WTC11 (cell line): ENCODE results near the gene HYOU1. TPM values are rescaled to one million over a fixed set of nuclear protein-coding genes. Genes with fewer than 3 reads are reported as not detected.

Experiments used
- ATAC-seq: fragments of 200-7000 bp; cut with Tn5 transposase; 2 replicates; pipeline ENCODE4 v1.10.0; 2021; ENCODE audit warnings: mild to moderate bottlenecking, moderate library complexity
- CTCF ChIA-PET: fragments of 300-600 bp; sonication (Branson Sonifier 250); formaldehyde crosslinking; loops from one replicate; lab custom pipeline; 2021; ENCODE audit warnings: antibody characterized with exemption; lab: Charles Lee
- POLR2A ChIA-PET: fragments of 350-600 bp; sonication (Branson Sonifier 250); formaldehyde crosslinking; loops from one replicate; lab custom pipeline; 2021; ENCODE audit warnings: antibody characterized with exemption; lab: Charles Lee
- DNase-seq: peaks from one replicate; pipeline ENCODE4 v3.0.0; 2021; ENCODE audit warnings: low spot score
- H3K27ac Mint-ChIP-seq: 2 replicates; pipeline ENCODE4 v1.8.0; 2021; ENCODE audit warnings: mixed read lengths
- H3K27me3 Mint-ChIP-seq: 2 replicates; pipeline ENCODE4 v1.8.0; 2021; ENCODE audit warnings: low read depth, mild to moderate bottlenecking, moderate library complexity, mixed read lengths
- H3K36me3 Mint-ChIP-seq: 2 replicates; pipeline ENCODE4 v1.8.0; 2021; ENCODE audit warnings: mixed read lengths
- H3K4me1 Mint-ChIP-seq: 2 replicates; pipeline ENCODE4 v1.8.0; 2022; ENCODE audit warnings: mixed read lengths
- H3K4me3 Mint-ChIP-seq: 2 replicates; pipeline ENCODE4 v1.8.0; 2021; ENCODE audit warnings: mild to moderate bottlenecking, moderate library complexity, mixed read lengths
- H3K9me3 Mint-ChIP-seq: 2 replicates; pipeline ENCODE4 v1.8.0; 2021; ENCODE audit warnings: mixed read lengths
- ATF1 ChIP-seq: sonication (generic); formaldehyde crosslinking; IDR thresholded peaks from 2 replicates; pipeline ENCODE4 v1.8.1; 2023; ENCODE audit warnings: mild to moderate bottlenecking, moderate library complexity, missing genetic modification reagents
- CREM ChIP-seq: sonication (generic); formaldehyde crosslinking; IDR thresholded peaks from 2 replicates; pipeline ENCODE4 v1.8.1; 2022; ENCODE audit warnings: mild to moderate bottlenecking, missing genetic modification reagents, moderate library complexity
- FOXK1 ChIP-seq: sonication (generic); formaldehyde crosslinking; IDR thresholded peaks from 2 replicates; pipeline ENCODE4 v1.8.0; 2022; ENCODE audit warnings: mild to moderate bottlenecking, moderate library complexity, missing genetic modification reagents
- GABPB1 ChIP-seq: sonication (generic); formaldehyde crosslinking; IDR thresholded peaks from 2 replicates; pipeline ENCODE4 v1.8.1; 2023; ENCODE audit warnings: mild to moderate bottlenecking, missing genetic modification reagents
- MXD4 ChIP-seq: fragments of 250-450 bp; sonication (Bioruptor Pico); IDR thresholded peaks from 2 replicates; pipeline ENCODE4 v1.8.0; 2021; ENCODE audit warnings: mild to moderate bottlenecking, moderate library complexity, borderline replicate concordance
- MYBL2 ChIP-seq: sonication (generic); formaldehyde crosslinking; IDR thresholded peaks from 2 replicates; pipeline ENCODE4 v1.8.1; 2023; ENCODE audit warnings: mild to moderate bottlenecking, moderate library complexity, missing genetic modification reagents
- NFATC4 ChIP-seq: fragments of 250-450 bp; sonication (Bioruptor Pico); IDR thresholded peaks from 2 replicates; pipeline ENCODE4 v1.9.0; 2021; ENCODE audit warnings: mild to moderate bottlenecking
- NR2C2 ChIP-seq: sonication (generic); formaldehyde crosslinking; IDR thresholded peaks from 2 replicates; pipeline ENCODE4 v1.8.0; 2022; ENCODE audit warnings: mild to moderate bottlenecking, missing genetic modification reagents
- PRRX2 ChIP-seq: fragments of 250-450 bp; sonication (Bioruptor Pico); IDR thresholded peaks from 2 replicates; pipeline ENCODE4 v1.8.0; 2021; ENCODE audit warnings: mild to moderate bottlenecking
- RORB ChIP-seq: fragments of 250-450 bp; sonication (Bioruptor Pico); IDR thresholded peaks from 2 replicates; pipeline ENCODE4 v1.9.0; 2021; ENCODE audit warnings: mild to moderate bottlenecking
- SP1 ChIP-seq: sonication (generic); formaldehyde crosslinking; conservative IDR thresholded peaks from 2 replicates; pipeline ENCODE4 v1.8.1; 2022; ENCODE audit warnings: missing genetic modification reagents
- ZNF121 ChIP-seq: sonication (generic); formaldehyde crosslinking; IDR thresholded peaks from 2 replicates; pipeline ENCODE4 v1.8.0; 2023; ENCODE audit warnings: missing genetic modification reagents
- ZNF138 ChIP-seq: sonication (generic); formaldehyde crosslinking; conservative IDR thresholded peaks from 2 replicates; pipeline ENCODE4 v1.8.1; 2022; ENCODE audit warnings: mild to moderate bottlenecking, moderate library complexity, missing genetic modification reagents
- ZNF232 ChIP-seq: sonication (generic); formaldehyde crosslinking; IDR thresholded peaks from 2 replicates; pipeline ENCODE4 v1.8.0; 2022; ENCODE audit warnings: mild to moderate bottlenecking, missing genetic modification reagents
- ZNF317 ChIP-seq: sonication (generic); formaldehyde crosslinking; IDR thresholded peaks from 2 replicates; pipeline ENCODE4 v1.8.1; 2023; ENCODE audit warnings: low read depth, mild to moderate bottlenecking, moderate library complexity, missing genetic modification reagents, borderline replicate concordance
- ZNF671 ChIP-seq: fragments of 250-450 bp; sonication (Bioruptor Pico); IDR thresholded peaks from 2 replicates; pipeline ENCODE4 v1.8.0; 2021; ENCODE audit warnings: mild to moderate bottlenecking
- total RNA-seq: library from RNA; stranded (reverse); gene quantifications from 3 replicates; pipeline ENCODE4 v1.2.3, GENCODE V29; 2021
- TF ChIP-seq, protein P1 (sequence below): fragments of 250-450 bp; sonication (Bioruptor Pico); IDR thresholded peaks from 2 replicates; pipeline ENCODE4 v2.1.2; 2022; ENCODE audit warnings: mild to moderate bottlenecking, moderate library complexity
- TF ChIP-seq, protein P2 (sequence below): sonication (generic); formaldehyde crosslinking; IDR thresholded peaks from 2 replicates; pipeline ENCODE4 v1.8.1; 2022; ENCODE audit warnings: low read depth, missing genetic modification reagents, borderline replicate concordance
- TF ChIP-seq, protein P3 (sequence below): sonication (generic); formaldehyde crosslinking; IDR thresholded peaks from 2 replicates; pipeline ENCODE4 v1.8.1; 2023; ENCODE audit warnings: mild to moderate bottlenecking, moderate library complexity, missing genetic modification reagents
- TF ChIP-seq, protein P4 (sequence below): sonication (generic); formaldehyde crosslinking; IDR thresholded peaks from 2 replicates; pipeline ENCODE4 v1.8.0; 2023; ENCODE audit warnings: missing genetic modification reagents
- TF ChIP-seq, protein P5 (sequence below): sonication (generic); formaldehyde crosslinking; IDR thresholded peaks from 2 replicates; pipeline ENCODE4 v1.8.1; 2023; ENCODE audit warnings: mild to moderate bottlenecking, missing genetic modification reagents, moderate library complexity
- TF ChIP-seq, protein P6 (sequence below): sonication (generic); formaldehyde crosslinking; IDR thresholded peaks from 2 replicates; pipeline ENCODE4 v1.8.0; 2022; ENCODE audit warnings: mild to moderate bottlenecking, missing genetic modification reagents
- TF ChIP-seq, protein P7 (sequence below): sonication (generic); formaldehyde crosslinking; IDR thresholded peaks from 2 replicates; pipeline ENCODE4 v1.8.0; 2022; ENCODE audit warnings: mild to moderate bottlenecking, missing genetic modification reagents

HYOU1 gene
- total RNA-seq, 1 experiment from 2014 or later = 276 TPM

DNA sequence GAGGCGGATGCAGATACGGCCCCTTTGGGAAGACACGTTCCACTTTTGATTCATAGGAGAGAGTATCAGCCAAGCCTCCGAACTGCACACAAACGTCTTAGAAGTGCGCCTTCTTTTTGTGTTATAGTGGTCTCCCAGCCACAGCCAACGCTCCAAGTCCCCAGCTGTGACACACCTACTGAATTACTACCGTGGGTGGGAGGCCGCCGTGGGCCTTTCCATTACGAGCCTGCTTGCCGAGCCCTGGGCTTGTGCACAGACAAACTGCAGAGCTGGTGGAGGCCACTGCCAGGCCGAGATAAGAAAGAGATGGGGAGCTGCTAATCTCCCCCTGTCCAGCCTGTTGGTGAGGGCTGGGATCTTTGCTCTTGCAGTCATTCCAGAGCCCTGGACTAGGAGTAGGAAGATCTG is 28.4 kb upstream of the HYOU1 start:
- peaks cover 11% of the 10 kb centered on the region for H3K36me3 Mint-ChIP-seq
- H3K27ac Mint-ChIP-seq = peak overlapping the region; percentile 98
- DNase-seq = no peak
- H3K4me3 Mint-ChIP-seq = peak overlapping the region; percentile 98
- ChIA-PET POLR2A (interaction anchor here (0.6 to 2.5 kb wide), 11 partner anchors 7 to 236 kb away, joined by 3 to 19 read pairs (median 7); partner anchors contain the start of genes C2CD2L, DPAGT1, RPS25 and TRAPPC4), CTCF (interaction anchor here (0.6 to 2.0 kb wide), 7 partner anchors 15 to 253 kb away, joined by 3 to 16 read pairs (median 5); partner anchors contain the start of genes CBL, DPAGT1 and VPS11)
- no peaks in the 10 kb centered on the region for H3K9me3 Mint-ChIP-seq
- H3K27me3 Mint-ChIP-seq = no peaks in the 10 kb centered on the region
- peaks cover 3% of the 10 kb centered on the region; the same call in 1 of the 2 replicates for H3K4me1 Mint-ChIP-seq
- no peak for ATAC-seq
- TF ChIP-seq, protein P1, sequence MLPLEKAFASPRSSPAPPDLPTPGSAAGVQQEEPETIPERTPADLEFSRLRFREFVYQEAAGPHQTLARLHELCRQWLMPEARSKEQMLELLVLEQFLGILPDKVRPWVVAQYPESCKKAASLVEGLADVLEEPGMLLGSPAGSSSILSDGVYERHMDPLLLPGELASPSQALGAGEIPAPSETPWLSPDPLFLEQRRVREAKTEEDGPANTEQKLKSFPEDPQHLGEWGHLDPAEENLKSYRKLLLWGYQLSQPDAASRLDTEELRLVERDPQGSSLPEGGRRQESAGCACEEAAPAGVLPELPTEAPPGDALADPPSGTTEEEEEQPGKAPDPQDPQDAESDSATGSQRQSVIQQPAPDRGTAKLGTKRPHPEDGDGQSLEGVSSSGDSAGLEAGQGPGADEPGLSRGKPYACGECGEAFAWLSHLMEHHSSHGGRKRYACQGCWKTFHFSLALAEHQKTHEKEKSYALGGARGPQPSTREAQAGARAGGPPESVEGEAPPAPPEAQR (CRISPR knock-in tag) = no peak
- TF ChIP-seq PRRX2 = no peak
- no peak for TF ChIP-seq ZNF121 (CRISPR knock-in tag)
- TF ChIP-seq NFATC4 (CRISPR knock-in tag) = no peak
- TF ChIP-seq, protein P2, sequence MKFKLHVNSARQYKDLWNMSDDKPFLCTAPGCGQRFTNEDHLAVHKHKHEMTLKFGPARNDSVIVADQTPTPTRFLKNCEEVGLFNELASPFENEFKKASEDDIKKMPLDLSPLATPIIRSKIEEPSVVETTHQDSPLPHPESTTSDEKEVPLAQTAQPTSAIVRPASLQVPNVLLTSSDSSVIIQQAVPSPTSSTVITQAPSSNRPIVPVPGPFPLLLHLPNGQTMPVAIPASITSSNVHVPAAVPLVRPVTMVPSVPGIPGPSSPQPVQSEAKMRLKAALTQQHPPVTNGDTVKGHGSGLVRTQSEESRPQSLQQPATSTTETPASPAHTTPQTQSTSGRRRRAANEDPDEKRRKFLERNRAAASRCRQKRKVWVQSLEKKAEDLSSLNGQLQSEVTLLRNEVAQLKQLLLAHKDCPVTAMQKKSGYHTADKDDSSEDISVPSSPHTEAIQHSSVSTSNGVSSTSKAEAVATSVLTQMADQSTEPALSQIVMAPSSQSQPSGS (CRISPR knock-in tag) = no peak
- TF ChIP-seq ZNF138 = no peak
- TF ChIP-seq RORB (CRISPR knock-in tag) = no peak
- TF ChIP-seq MXD4 (CRISPR knock-in tag) = no peak
- no peak for TF ChIP-seq ZNF671
- no peak for TF ChIP-seq ZNF232 (CRISPR knock-in tag)
- no peak for TF ChIP-seq ZNF317
- TF ChIP-seq, protein P3, sequence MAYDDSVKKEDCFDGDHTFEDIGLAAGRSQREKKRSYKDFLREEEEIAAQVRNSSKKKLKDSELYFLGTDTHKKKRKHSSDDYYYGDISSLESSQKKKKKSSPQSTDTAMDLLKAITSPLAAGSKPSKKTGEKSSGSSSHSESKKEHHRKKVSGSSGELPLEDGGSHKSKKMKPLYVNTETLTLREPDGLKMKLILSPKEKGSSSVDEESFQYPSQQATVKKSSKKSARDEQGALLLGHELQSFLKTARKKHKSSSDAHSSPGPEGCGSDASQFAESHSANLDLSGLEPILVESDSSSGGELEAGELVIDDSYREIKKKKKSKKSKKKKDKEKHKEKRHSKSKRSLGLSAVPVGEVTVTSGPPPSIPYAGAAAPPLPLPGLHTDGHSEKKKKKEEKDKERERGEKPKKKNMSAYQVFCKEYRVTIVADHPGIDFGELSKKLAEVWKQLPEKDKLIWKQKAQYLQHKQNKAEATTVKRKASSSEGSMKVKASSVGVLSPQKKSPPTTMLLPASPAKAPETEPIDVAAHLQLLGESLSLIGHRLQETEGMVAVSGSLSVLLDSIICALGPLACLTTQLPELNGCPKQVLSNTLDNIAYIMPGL (CRISPR knock-in tag) = no peak
- TF ChIP-seq NR2C2 (CRISPR knock-in tag) = no peak
- no peak for TF ChIP-seq MYBL2 (CRISPR knock-in tag)
- no peak for TF ChIP-seq FOXK1 (CRISPR knock-in tag)
- no peak for TF ChIP-seq CREM (CRISPR knock-in tag)
- TF ChIP-seq, protein P4, sequence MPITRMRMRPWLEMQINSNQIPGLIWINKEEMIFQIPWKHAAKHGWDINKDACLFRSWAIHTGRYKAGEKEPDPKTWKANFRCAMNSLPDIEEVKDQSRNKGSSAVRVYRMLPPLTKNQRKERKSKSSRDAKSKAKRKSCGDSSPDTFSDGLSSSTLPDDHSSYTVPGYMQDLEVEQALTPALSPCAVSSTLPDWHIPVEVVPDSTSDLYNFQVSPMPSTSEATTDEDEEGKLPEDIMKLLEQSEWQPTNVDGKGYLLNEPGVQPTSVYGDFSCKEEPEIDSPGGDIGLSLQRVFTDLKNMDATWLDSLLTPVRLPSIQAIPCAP (CRISPR knock-in tag) = no peak

DNA sequence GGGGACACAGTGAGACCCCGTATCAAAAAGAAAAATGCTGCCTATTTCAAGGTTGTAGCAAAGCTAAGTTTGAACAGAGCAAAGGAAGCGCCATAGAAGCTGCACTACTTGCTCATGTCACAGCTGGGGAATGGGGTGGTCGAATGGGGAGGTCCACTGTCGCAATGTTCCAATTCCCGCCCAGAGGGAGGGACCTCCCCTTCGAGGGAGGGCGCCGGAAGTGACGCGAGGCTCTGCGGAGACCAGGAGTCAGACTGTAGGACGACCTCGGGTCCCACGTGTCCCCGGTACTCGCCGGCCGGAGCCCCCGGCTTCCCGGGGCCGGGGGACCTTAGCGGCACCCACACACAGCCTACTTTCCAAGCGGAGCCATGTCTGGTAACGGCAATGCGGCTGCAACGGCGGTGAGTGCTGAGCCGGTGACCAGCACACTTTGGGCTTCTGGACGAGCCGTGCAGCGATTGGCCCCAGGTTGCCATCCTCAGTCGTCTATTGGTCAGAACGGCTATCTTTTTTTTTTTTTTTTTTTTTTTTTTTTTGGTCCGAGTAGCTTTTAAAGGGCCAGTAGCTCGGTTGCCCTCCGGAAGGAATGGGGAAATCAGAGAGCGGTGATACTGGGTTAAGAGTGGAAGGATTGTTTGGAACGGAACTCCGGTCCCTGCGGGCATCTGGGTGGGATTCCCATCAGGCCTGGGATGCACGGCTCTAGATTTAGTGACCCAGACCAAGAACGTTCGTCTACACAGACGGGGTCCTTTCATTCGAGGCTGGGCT is 27.8 kb upstream of the HYOU1 start, which contains the start of gene HMBS:
Gene HMBS, plus strand, starts transcription at position 219 of the 774 bp plus-strand sequence. Its CDS starts 153 bp downstream, at position 372.
- Mint-ChIP-seq H3K36me3 (peaks cover 13% of the 10 kb centered on the region), H3K27ac (peak within 1 kb of the TSS; percentile 98), H3K9me3 (no peaks in the 10 kb centered on the region), H3K4me1 (peaks cover 3% of the 10 kb centered on the region; the same call in 1 of the 2 replicates), H3K27me3 (no peaks in the 10 kb centered on the region), H3K4me3 (peak within 1 kb of the TSS; percentile 98)
- ChIA-PET POLR2A (interaction anchor here (0.6 to 2.5 kb wide), 12 partner anchors 8 to 261 kb away, joined by 3 to 19 read pairs (median 7); partner anchors contain the start of genes C2CD2L, DPAGT1, HINFP and RPS25), CTCF (interaction anchor here (0.6 to 2.0 kb wide), 9 partner anchors 11 to 253 kb away, joined by 3 to 16 read pairs (median 4); partner anchors contain the start of genes CBL, DPAGT1 and VPS11)
- ATAC-seq = peak; percentile 89
- peak; percentile 87 for DNase-seq
- TF ChIP-seq, protein P5, sequence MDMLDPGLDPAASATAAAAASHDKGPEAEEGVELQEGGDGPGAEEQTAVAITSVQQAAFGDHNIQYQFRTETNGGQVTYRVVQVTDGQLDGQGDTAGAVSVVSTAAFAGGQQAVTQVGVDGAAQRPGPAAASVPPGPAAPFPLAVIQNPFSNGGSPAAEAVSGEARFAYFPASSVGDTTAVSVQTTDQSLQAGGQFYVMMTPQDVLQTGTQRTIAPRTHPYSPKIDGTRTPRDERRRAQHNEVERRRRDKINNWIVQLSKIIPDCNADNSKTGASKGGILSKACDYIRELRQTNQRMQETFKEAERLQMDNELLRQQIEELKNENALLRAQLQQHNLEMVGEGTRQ = peak; percentile 75
- peak; percentile 81 for TF ChIP-seq SP1 (CRISPR knock-in tag)
- TF ChIP-seq CREM (CRISPR knock-in tag) = peak; percentile 90
- peak; percentile 74; the same call in 1 of the 2 replicates for TF ChIP-seq GABPB1 (CRISPR knock-in tag)
- TF ChIP-seq, protein P6, sequence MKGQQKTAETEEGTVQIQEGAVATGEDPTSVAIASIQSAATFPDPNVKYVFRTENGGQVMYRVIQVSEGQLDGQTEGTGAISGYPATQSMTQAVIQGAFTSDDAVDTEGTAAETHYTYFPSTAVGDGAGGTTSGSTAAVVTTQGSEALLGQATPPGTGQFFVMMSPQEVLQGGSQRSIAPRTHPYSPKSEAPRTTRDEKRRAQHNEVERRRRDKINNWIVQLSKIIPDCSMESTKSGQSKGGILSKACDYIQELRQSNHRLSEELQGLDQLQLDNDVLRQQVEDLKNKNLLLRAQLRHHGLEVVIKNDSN = peak; percentile 77
- TF ChIP-seq, protein P3 (CRISPR knock-in tag) = no peak
- TF ChIP-seq ATF1 (CRISPR knock-in tag) = 0 out of 2 replicates have a peak, but pooled peaks have one; percentile 52
- TF ChIP-seq, protein P7, sequence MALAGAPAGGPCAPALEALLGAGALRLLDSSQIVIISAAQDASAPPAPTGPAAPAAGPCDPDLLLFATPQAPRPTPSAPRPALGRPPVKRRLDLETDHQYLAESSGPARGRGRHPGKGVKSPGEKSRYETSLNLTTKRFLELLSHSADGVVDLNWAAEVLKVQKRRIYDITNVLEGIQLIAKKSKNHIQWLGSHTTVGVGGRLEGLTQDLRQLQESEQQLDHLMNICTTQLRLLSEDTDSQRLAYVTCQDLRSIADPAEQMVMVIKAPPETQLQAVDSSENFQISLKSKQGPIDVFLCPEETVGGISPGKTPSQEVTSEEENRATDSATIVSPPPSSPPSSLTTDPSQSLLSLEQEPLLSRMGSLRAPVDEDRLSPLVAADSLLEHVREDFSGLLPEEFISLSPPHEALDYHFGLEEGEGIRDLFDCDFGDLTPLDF (CRISPR knock-in tag) = no peak
